Thyroid gland (tissue), 4 donors: ENCODE measurements around the gene IL18BP.

Experiments used
- POLR2A ChIP-seq, 2 donors: fragments of 450-650 bp; IDR thresholded peaks; one replicate each; pipeline ENCODE4 v1.6.1; 2017; ENCODE audit warnings: antibody characterized with exemption in 2 of 2, mild to moderate bottlenecking in 2 of 2, moderate library complexity in 1 of 2
- TF ChIP-seq, protein P1 (sequence below), 6 experiments: fragments of 200-600 bp in 3 of 6; fragments of 450-650 bp in 3 of 6; sonication (generic) in 3 of 6; IDR thresholded peaks; one replicate each; pipeline ENCODE4 v1.5.1; 2016 to 2019; ENCODE audit warnings: antibody characterized with exemption in 6 of 6, mild to moderate bottlenecking in 2 of 6, inconsistent platforms in 1 of 6, moderate library complexity in 1 of 6

GRCh38 chr11:71991494-71991893 is 7.2 kb upstream of the IL18BP start:
- TF ChIP-seq, protein P1, sequence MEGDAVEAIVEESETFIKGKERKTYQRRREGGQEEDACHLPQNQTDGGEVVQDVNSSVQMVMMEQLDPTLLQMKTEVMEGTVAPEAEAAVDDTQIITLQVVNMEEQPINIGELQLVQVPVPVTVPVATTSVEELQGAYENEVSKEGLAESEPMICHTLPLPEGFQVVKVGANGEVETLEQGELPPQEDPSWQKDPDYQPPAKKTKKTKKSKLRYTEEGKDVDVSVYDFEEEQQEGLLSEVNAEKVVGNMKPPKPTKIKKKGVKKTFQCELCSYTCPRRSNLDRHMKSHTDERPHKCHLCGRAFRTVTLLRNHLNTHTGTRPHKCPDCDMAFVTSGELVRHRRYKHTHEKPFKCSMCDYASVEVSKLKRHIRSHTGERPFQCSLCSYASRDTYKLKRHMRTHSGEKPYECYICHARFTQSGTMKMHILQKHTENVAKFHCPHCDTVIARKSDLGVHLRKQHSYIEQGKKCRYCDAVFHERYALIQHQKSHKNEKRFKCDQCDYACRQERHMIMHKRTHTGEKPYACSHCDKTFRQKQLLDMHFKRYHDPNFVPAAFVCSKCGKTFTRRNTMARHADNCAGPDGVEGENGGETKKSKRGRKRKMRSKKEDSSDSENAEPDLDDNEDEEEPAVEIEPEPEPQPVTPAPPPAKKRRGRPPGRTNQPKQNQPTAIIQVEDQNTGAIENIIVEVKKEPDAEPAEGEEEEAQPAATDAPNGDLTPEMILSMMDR (IDR thresholded peaks at IDR 0.05): no peak
- no peak for TF ChIP-seq POLR2A (IDR thresholded peaks at IDR 0.05)
